HL-60 (cell line): ENCODE data around the gene CCT5.

Experiments
- DNase-seq, 2 experiments: peaks; one replicate each; pipeline ENCODE4 v3.0.0-alpha.2; 2010 to 2020; ENCODE audit warnings: low read depth in 1 of 2, low spot score in 1 of 2
- H3K27ac ChIP-seq: fragments of 250-450 bp; sonication (Bioruptor Pico); replicated peaks from 2 replicates; pipeline ENCODE4 v1.5.1; 2020; ENCODE audit warnings: mild to moderate bottlenecking, moderate library complexity
- H3K27me3 ChIP-seq: fragments of 250-450 bp; sonication (Bioruptor Pico); 2 replicates; pipeline ENCODE4 v1.5.1; 2021; ENCODE audit warnings: mild to moderate bottlenecking, moderate library complexity; ENCODE audit not compliant: insufficient read depth, poor library complexity, severe bottlenecking
- H3K4me3 ChIP-seq: replicated peaks from 2 replicates; pipeline ENCODE4 v1.5.1; 2011; ENCODE audit warnings: mild to moderate bottlenecking, control low read depth, low read length; ENCODE audit not compliant: insufficient read depth
- GABPA ChIP-seq: IDR thresholded peaks from 2 replicates; pipeline ENCODE4 v1.6.1; 2012; ENCODE audit warnings: low read depth
- POLR2AphosphoS5 ChIP-seq: IDR thresholded peaks from 2 replicates; pipeline ENCODE4 v1.6.1; 2012; ENCODE audit warnings: low read depth
- SPI1 ChIP-seq: IDR thresholded peaks from 2 replicates; pipeline ENCODE4 v1.6.1; 2012; ENCODE audit warnings: low read depth, mild to moderate bottlenecking, borderline replicate concordance
- TF ChIP-seq, protein P1 (sequence below): IDR thresholded peaks from 2 replicates; pipeline ENCODE4 v1.6.1; 2012; ENCODE audit warnings: low read depth; ENCODE audit not compliant: insufficient replicate concordance
- TF ChIP-seq, protein P2 (sequence below): IDR thresholded peaks from one replicate; pipeline ENCODE4 v1.5.1; 2011; ENCODE audit warnings: low read length, control low read depth, inconsistent platforms; ENCODE audit not compliant: insufficient read depth

CCT5 gene

DNA sequence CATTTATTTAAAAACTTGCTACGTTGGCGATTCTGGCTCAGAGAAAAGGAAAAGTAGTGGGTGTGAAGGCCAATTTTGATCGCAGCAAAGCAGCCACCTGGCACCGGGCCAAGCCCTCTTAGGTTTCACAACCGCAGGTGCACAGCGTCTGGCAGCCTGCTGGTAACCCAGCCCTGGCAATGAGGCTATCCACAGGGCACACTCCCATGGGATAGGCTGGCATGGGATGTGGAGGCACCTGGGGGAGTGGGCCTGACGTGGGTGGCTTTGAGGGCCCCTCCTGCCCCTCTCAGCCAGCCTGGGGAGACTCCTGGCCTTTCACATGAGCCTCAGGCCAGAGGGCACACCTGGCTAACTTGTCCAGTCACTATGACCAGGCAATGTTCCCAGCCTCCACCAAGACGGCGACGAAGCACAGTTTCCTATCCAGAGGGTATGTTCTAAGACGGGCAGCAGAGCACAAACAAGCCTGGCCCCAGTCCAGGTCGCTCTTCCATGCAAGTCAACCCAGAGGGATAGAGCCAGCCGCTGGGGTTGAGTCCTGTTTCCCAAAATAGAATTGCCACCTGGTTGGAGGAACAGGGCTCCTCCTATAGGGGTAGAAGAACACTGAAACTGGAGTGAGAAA lies 38.6 kb downstream of the CCT5 start:
- TF ChIP-seq SPI1 (no peak), POLR2AphosphoS5 (no peak; the same call in 1 of the 2 replicates), GABPA (no peak)
- TF ChIP-seq, protein P1, sequence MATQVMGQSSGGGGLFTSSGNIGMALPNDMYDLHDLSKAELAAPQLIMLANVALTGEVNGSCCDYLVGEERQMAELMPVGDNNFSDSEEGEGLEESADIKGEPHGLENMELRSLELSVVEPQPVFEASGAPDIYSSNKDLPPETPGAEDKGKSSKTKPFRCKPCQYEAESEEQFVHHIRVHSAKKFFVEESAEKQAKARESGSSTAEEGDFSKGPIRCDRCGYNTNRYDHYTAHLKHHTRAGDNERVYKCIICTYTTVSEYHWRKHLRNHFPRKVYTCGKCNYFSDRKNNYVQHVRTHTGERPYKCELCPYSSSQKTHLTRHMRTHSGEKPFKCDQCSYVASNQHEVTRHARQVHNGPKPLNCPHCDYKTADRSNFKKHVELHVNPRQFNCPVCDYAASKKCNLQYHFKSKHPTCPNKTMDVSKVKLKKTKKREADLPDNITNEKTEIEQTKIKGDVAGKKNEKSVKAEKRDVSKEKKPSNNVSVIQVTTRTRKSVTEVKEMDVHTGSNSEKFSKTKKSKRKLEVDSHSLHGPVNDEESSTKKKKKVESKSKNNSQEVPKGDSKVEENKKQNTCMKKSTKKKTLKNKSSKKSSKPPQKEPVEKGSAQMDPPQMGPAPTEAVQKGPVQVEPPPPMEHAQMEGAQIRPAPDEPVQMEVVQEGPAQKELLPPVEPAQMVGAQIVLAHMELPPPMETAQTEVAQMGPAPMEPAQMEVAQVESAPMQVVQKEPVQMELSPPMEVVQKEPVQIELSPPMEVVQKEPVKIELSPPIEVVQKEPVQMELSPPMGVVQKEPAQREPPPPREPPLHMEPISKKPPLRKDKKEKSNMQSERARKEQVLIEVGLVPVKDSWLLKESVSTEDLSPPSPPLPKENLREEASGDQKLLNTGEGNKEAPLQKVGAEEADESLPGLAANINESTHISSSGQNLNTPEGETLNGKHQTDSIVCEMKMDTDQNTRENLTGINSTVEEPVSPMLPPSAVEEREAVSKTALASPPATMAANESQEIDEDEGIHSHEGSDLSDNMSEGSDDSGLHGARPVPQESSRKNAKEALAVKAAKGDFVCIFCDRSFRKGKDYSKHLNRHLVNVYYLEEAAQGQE, result no peak
- TF ChIP-seq, protein P2, sequence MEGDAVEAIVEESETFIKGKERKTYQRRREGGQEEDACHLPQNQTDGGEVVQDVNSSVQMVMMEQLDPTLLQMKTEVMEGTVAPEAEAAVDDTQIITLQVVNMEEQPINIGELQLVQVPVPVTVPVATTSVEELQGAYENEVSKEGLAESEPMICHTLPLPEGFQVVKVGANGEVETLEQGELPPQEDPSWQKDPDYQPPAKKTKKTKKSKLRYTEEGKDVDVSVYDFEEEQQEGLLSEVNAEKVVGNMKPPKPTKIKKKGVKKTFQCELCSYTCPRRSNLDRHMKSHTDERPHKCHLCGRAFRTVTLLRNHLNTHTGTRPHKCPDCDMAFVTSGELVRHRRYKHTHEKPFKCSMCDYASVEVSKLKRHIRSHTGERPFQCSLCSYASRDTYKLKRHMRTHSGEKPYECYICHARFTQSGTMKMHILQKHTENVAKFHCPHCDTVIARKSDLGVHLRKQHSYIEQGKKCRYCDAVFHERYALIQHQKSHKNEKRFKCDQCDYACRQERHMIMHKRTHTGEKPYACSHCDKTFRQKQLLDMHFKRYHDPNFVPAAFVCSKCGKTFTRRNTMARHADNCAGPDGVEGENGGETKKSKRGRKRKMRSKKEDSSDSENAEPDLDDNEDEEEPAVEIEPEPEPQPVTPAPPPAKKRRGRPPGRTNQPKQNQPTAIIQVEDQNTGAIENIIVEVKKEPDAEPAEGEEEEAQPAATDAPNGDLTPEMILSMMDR, result no peak
- no peak overlapping the region for H3K4me3 ChIP-seq
- DNase-seq, result no peak

DNA sequence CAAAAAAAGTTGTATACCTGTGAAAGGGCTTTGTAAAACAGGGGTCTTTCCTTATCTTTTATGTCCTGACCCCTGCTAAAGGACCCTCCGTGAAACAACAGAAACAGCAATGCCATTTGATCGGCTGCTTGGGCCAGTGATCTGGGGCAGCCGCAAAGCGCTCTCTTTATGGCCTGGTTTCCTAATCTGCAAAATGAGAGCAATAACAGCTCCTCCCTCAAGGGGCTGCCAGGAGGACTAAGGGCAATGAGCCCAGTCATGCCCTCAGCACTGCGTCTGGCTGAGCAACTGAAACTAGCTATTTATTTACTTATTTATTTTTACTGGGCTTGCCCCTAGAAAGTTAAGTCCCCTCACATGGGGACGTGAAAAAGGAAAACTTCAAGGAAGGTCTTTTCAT lies 39.3 kb downstream of the CCT5 start:
- no peak overlapping the region for H3K27ac ChIP-seq
- TF ChIP-seq GABPA (no peak), SPI1 (no peak), POLR2AphosphoS5 (no peak)
- TF ChIP-seq, protein P1, result no peak
- TF ChIP-seq, protein P2, result no peak
- no peak overlapping the region for H3K4me3 ChIP-seq
- DNase-seq, result no peak
- no peaks in the 10 kb centered on the region for H3K27me3 ChIP-seq

More for the DNA sequence above, 38.6 kb downstream of the CCT5 start:
- Histone ChIP-seq H3K27me3 (no peaks in the 10 kb centered on the region), H3K27ac (no peak overlapping the region)

DNA sequence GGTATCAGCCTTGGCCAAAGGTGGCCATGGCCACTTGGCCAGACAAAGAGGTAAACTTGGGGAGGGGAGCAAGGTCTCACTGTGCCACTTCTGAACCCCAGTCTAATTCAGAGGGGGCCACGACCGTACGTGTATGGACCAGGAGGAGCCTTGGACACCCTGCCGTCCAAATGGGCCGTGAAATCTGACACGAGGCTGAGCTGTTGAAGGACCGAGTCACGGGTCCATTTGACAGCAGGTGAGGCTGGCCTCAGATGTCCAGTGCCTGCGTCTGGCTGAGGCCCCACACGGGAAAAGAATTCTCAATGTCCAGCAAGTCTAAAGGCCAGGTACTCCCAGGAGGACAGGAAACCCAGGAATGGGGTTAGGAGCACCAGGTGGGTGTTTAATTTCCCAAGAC lies 39.9 kb downstream of the CCT5 start:
- H3K27ac ChIP-seq, result no peak overlapping the region
- no peak for TF ChIP-seq POLR2AphosphoS5
- TF ChIP-seq, protein P2, result no peak
- TF ChIP-seq GABPA, result no peak
- TF ChIP-seq, protein P1, result no peak
- TF ChIP-seq SPI1, result no peak
- H3K27me3 ChIP-seq, result no peaks in the 10 kb centered on the region
- no peak for DNase-seq
- no peak overlapping the region for H3K4me3 ChIP-seq
